ENCODE results near the gene SLC8A1. TPM values are rescaled to one million over a fixed set of nuclear protein-coding genes. Genes with fewer than 3 reads are reported as not detected.

SLC8A1 gene
- total RNA-seq, 1 experiment from 2014 or later, result 0.43 TPM

GRCh38 chr2:40358783-40359182 lies 93.1 kb downstream of the SLC8A1 start:
- no peaks in the 10 kb centered on the region for H3K36me3 ChIP-seq (ENCODE audit: control insufficient read depth, insufficient read depth, low read length)
- Mint-ChIP-seq H3K4me3 (ENCODE audit: unreplicated experiment) (no peak overlapping the region), H3K27me3 (ENCODE audit: insufficient read depth, unreplicated experiment) (peaks cover 14% of the 10 kb centered on the region), H3K4me1 (ENCODE audit: low read depth, unreplicated experiment) (no peaks in the 10 kb centered on the region), H3K36me3 (ENCODE audit: insufficient read depth, unreplicated experiment) (no peaks in the 10 kb centered on the region), H3K9me3 (ENCODE audit: unreplicated experiment) (no peaks in the 10 kb centered on the region), H3K27ac (ENCODE audit: unreplicated experiment) (no peak overlapping the region)
- ChIA-PET CTCF (no interaction called here), POLR2A (no interaction called here)
- no TSS peak for BruUV-seq (replicated peaks)
- H3K4me3 ChIP-seq (ENCODE audit: low read depth, low read length), result no peak overlapping the region
- intact Hi-C loops (cut with micrococcal nuclease; ENCODE audit: unreplicated experiment), result no loop called here
- no peaks in the 10 kb centered on the region for H3K27me3 ChIP-seq (replicated peaks; ENCODE audit: control insufficient read depth, insufficient read depth, low read length)
- H3K9me3 ChIP-seq, result no peaks in the 10 kb centered on the region
- no peak for TF ChIP-seq CTCF (IDR thresholded peaks at IDR 0.05; ENCODE audit: insufficient read depth in 1 of 2, low read depth in 1 of 2, low read length in 1 of 2, severe bottlenecking in 1 of 2, unreplicated experiment in 1 of 2)
- no peak for DNase-seq
- H3K4me1 ChIP-seq, result no peaks in the 10 kb centered on the region

- POLR2A ChIA-PET, result no interaction called here
- no peak overlapping the region for H3K4me3 Mint-ChIP-seq (ENCODE audit: unreplicated experiment)
- H3K27ac Mint-ChIP-seq (ENCODE audit: unreplicated experiment), result no peak overlapping the region
- no peaks in the 10 kb centered on the region for H3K27me3 ChIP-seq (replicated peaks; ENCODE audit: control insufficient read depth, insufficient read depth, low read length)
- H3K4me3 ChIP-seq (ENCODE audit: low read depth, low read length), result no peak overlapping the region
- peaks cover 11% of the 10 kb centered on the region for H3K27me3 Mint-ChIP-seq (ENCODE audit: insufficient read depth, unreplicated experiment)
- CTCF ChIA-PET, result no interaction called here
- H3K9me3 Mint-ChIP-seq (ENCODE audit: unreplicated experiment), result no peaks in the 10 kb centered on the region
- H3K36me3 Mint-ChIP-seq (ENCODE audit: insufficient read depth, unreplicated experiment), result no peaks in the 10 kb centered on the region
- no peaks in the 10 kb centered on the region for H3K4me1 Mint-ChIP-seq (ENCODE audit: low read depth, unreplicated experiment)
- BruUV-seq (replicated peaks), result no TSS peak
- TF ChIP-seq CTCF (IDR thresholded peaks at IDR 0.05; ENCODE audit: insufficient read depth in 1 of 2, low read depth in 1 of 2, low read length in 1 of 2, severe bottlenecking in 1 of 2, unreplicated experiment in 1 of 2), result no peak
- no peak for DNase-seq
- H3K9me3 ChIP-seq, result no peaks in the 10 kb centered on the region
- intact Hi-C loops (cut with micrococcal nuclease; ENCODE audit: unreplicated experiment), result no loop called here
- no peaks in the 10 kb centered on the region for H3K36me3 ChIP-seq (ENCODE audit: control insufficient read depth, insufficient read depth, low read length)
- H3K4me1 ChIP-seq, result no peaks in the 10 kb centered on the region
Measured at GRCh38 chr2:40357667-40358066, 94.2 kb downstream of the SLC8A1 start.

- Mint-ChIP-seq H3K4me1 (ENCODE audit: low read depth, unreplicated experiment) (no peaks in the 10 kb centered on the region), H3K27ac (ENCODE audit: unreplicated experiment) (no peak overlapping the region), H3K9me3 (ENCODE audit: unreplicated experiment) (no peaks in the 10 kb centered on the region), H3K36me3 (ENCODE audit: insufficient read depth, unreplicated experiment) (no peaks in the 10 kb centered on the region), H3K4me3 (ENCODE audit: unreplicated experiment) (no peak overlapping the region), H3K27me3 (ENCODE audit: insufficient read depth, unreplicated experiment) (peaks cover 8% of the 10 kb centered on the region)
- H3K4me3 ChIP-seq (ENCODE audit: low read depth, low read length), result no peak overlapping the region
- intact Hi-C loops (cut with micrococcal nuclease; ENCODE audit: unreplicated experiment), result no loop called here
- CTCF ChIA-PET, result no interaction called here
- H3K4me1 ChIP-seq, result no peaks in the 10 kb centered on the region
- no peaks in the 10 kb centered on the region for H3K27me3 ChIP-seq (replicated peaks; ENCODE audit: control insufficient read depth, insufficient read depth, low read length)
- no peaks in the 10 kb centered on the region for H3K9me3 ChIP-seq
- POLR2A ChIA-PET, result no interaction called here
- DNase-seq, result no peak
- BruUV-seq (replicated peaks), result no TSS peak
- TF ChIP-seq CTCF (IDR thresholded peaks at IDR 0.05; ENCODE audit: insufficient read depth in 1 of 2, low read depth in 1 of 2, low read length in 1 of 2, severe bottlenecking in 1 of 2, unreplicated experiment in 1 of 2), result no peak
- no peaks in the 10 kb centered on the region for H3K36me3 ChIP-seq (ENCODE audit: control insufficient read depth, insufficient read depth, low read length)
Measured at GRCh38 chr2:40355451-40355850, 96.4 kb downstream of the SLC8A1 start.

All from Caco-2 (cell line).